ENCODE data around the gene CAMTA1.

The CAMTA1 gene

GRCh38 chr1:7576946-7577657, 791.8 kb downstream of the CAMTA1 start:
- DNase-seq, result peak in 2 of 3 donors; percentile 12 to 25

- DNase-seq, result no peak
Observed at GRCh38 chr1:7578206-7578605, 793.0 kb downstream of the CAMTA1 start.

- no peak for DNase-seq
Observed at GRCh38 chr1:7579016-7579415, 793.8 kb downstream of the CAMTA1 start.

GRCh38 chr1:7579831-7580804, 794.9 kb downstream of the CAMTA1 start:
- DNase-seq, result no peak

GRCh38 chr1:7580923-7581753, 795.9 kb downstream of the CAMTA1 start:
- DNase-seq, result no peak

GRCh38 chr1:7581754-7582459, 796.7 kb downstream of the CAMTA1 start:
- no peak for DNase-seq

- DNase-seq, result no peak
Observed at GRCh38 chr1:7582460-7582972, 797.3 kb downstream of the CAMTA1 start.

- DNase-seq, result no peak
Observed at GRCh38 chr1:7583291-7584096, 798.2 kb downstream of the CAMTA1 start.

- no peak for DNase-seq
Observed at GRCh38 chr1:7584157-7584556, 798.9 kb downstream of the CAMTA1 start.

- no peak for DNase-seq
Observed at GRCh38 chr1:7584643-7585042, 799.4 kb downstream of the CAMTA1 start.

GRCh38 chr1:7585216-7585907, 800.1 kb downstream of the CAMTA1 start:
- DNase-seq, result no peak

- DNase-seq, result no peak
Observed at GRCh38 chr1:7586031-7586941, 801.0 kb downstream of the CAMTA1 start.

- no peak for DNase-seq
Observed at GRCh38 chr1:7587108-7587772, 802.0 kb downstream of the CAMTA1 start.

GRCh38 chr1:7587773-7588456, 802.7 kb downstream of the CAMTA1 start:
- no peak for DNase-seq

- DNase-seq, result no peak
Observed at GRCh38 chr1:7588457-7588827, 803.2 kb downstream of the CAMTA1 start.

- no peak for DNase-seq
Observed at GRCh38 chr1:7589080-7589735, 804.0 kb downstream of the CAMTA1 start.

GRCh38 chr1:7589774-7590425, 804.6 kb downstream of the CAMTA1 start:
- no peak for DNase-seq
